ENCODE results near the gene APOL2.
A peak's percentile ranks its signal among the peaks of the same experiment; 100 is the strongest.

APOL2 gene

DNA sequence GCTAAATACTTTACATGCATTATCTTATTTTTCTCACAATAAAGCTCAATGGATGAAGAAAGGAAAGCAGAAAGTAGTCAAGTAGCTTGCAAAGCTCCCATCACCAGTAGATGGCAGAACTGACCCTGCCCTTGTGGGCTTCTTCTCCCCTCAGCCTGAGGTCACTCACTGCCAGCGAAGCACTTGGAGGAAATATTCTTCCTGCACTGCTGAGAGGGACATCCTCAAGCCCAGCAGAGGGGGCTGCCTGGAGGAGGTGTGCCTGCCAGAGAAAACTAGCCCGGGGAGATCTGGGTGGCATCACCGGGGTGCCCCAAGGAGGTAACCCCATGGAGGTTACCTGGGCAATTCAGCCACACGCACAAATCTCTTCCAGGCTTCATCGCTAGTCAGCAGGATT lies 44.4 kb downstream of the APOL2 start:
- Histone ChIP-seq H3K4me2 (ENCODE audit: low read length) (no peak overlapping the region), H3F3A (ENCODE audit: insufficient read depth, low read length) (no peaks in the 10 kb centered on the region), H3K4me3 (ENCODE audit: low read depth, low read length, poor library complexity, severe bottlenecking) (no peak overlapping the region), H4K20me1 (ENCODE audit: insufficient read depth, low read length) (no peaks in the 10 kb centered on the region), H3K79me2 (ENCODE audit: insufficient read depth, low read length) (no peaks in the 10 kb centered on the region), H3K9me2 (ENCODE audit: low read depth, low read length) (no peaks in the 10 kb centered on the region), H3K4me1 (ENCODE audit: insufficient read depth, low read length, severe bottlenecking) (peaks cover 25% of the 10 kb centered on the region), H3K36me3 (ENCODE audit: insufficient read depth, low read length) (no peaks in the 10 kb centered on the region), H3K27me3 (ENCODE audit: insufficient read depth, low read length) (no peaks in the 10 kb centered on the region), H3K9me3 (ENCODE audit: low read length) (no peaks in the 10 kb centered on the region), H2AFZ (ENCODE audit: low read length) (no peak overlapping the region), H3K27ac (ENCODE audit: low read depth, low read length, poor library complexity, severe bottlenecking) (no peak overlapping the region), H3K9ac (ENCODE audit: low read length) (no peak overlapping the region)
- TF ChIP-seq EZH2 (IDR thresholded peaks at IDR 0.05; ENCODE audit: borderline replicate concordance, low read length): no peak
- TF ChIP-seq, protein P1, sequence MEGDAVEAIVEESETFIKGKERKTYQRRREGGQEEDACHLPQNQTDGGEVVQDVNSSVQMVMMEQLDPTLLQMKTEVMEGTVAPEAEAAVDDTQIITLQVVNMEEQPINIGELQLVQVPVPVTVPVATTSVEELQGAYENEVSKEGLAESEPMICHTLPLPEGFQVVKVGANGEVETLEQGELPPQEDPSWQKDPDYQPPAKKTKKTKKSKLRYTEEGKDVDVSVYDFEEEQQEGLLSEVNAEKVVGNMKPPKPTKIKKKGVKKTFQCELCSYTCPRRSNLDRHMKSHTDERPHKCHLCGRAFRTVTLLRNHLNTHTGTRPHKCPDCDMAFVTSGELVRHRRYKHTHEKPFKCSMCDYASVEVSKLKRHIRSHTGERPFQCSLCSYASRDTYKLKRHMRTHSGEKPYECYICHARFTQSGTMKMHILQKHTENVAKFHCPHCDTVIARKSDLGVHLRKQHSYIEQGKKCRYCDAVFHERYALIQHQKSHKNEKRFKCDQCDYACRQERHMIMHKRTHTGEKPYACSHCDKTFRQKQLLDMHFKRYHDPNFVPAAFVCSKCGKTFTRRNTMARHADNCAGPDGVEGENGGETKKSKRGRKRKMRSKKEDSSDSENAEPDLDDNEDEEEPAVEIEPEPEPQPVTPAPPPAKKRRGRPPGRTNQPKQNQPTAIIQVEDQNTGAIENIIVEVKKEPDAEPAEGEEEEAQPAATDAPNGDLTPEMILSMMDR (IDR thresholded peaks at IDR 0.05; ENCODE audit: low read length): peak; percentile 71

DNA sequence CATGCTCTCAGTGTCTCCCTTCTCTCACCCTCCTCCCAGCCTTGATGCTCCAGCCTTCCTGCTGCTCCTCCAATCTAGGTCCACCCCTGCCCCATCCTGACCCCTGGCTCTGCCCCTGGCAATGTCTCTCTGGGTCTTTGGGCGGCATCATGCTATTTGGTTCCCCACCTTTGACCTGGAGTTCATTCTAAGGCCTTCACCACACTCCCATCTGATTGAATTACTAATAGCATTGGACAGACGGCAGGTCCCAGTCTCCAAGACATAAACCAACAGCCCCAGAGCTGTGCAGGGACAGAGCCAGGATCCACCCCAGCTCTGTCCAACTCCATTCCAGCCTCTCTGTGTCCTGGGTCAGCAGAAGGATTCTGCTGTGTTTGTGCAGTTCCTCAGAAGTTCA lies 44.9 kb downstream of the APOL2 start:
- Histone ChIP-seq H3F3A (ENCODE audit: insufficient read depth, low read length) (no peaks in the 10 kb centered on the region), H3K4me3 (ENCODE audit: low read depth, low read length, poor library complexity, severe bottlenecking) (no peak overlapping the region), H3K36me3 (ENCODE audit: insufficient read depth, low read length) (no peaks in the 10 kb centered on the region), H3K4me2 (ENCODE audit: low read length) (no peak overlapping the region), H3K79me2 (ENCODE audit: insufficient read depth, low read length) (no peaks in the 10 kb centered on the region), H3K9ac (ENCODE audit: low read length) (no peak overlapping the region), H3K27ac (ENCODE audit: low read depth, low read length, poor library complexity, severe bottlenecking) (no peak overlapping the region), H3K9me2 (ENCODE audit: low read depth, low read length) (no peaks in the 10 kb centered on the region), H3K4me1 (ENCODE audit: insufficient read depth, low read length, severe bottlenecking) (peaks cover 25% of the 10 kb centered on the region), H3K27me3 (ENCODE audit: insufficient read depth, low read length) (no peaks in the 10 kb centered on the region), H3K9me3 (ENCODE audit: low read length) (no peaks in the 10 kb centered on the region), H2AFZ (ENCODE audit: low read length) (no peak overlapping the region), H4K20me1 (ENCODE audit: insufficient read depth, low read length) (no peaks in the 10 kb centered on the region)
- TF ChIP-seq, protein P1 (IDR thresholded peaks at IDR 0.05; ENCODE audit: low read length): no peak
- TF ChIP-seq EZH2 (IDR thresholded peaks at IDR 0.05; ENCODE audit: borderline replicate concordance, low read length): no peak

DNA sequence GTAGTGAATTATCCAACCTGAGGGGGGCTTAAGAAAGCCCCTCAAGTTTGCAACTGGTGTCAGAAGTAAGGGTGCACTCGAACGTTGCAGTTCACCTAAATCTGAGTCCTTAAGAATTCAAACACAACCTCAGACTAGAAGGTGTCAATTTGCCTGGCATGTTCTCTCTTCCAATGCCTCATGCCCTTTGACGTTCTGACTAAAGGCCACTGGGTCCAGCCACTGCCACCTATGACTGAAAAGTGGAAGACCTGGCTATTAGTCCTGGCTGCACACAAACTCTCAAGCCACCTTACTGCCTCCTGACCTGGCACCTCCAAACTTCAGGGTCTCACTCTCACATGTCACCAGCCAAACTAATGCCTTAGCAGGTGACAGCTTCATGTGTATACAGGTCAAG lies 45.8 kb downstream of the APOL2 start:
- no peaks in the 10 kb centered on the region for H3K79me2 ChIP-seq (ENCODE audit: insufficient read depth, low read length)
- H2AFZ ChIP-seq (ENCODE audit: low read length): no peak overlapping the region
- no peaks in the 10 kb centered on the region for H3K9me3 ChIP-seq (ENCODE audit: low read length)
- H3K36me3 ChIP-seq (ENCODE audit: insufficient read depth, low read length): no peaks in the 10 kb centered on the region
- TF ChIP-seq, protein P1 (IDR thresholded peaks at IDR 0.05; ENCODE audit: low read length): no peak
- TF ChIP-seq EZH2 (IDR thresholded peaks at IDR 0.05; ENCODE audit: borderline replicate concordance, low read length): no peak
- H4K20me1 ChIP-seq (ENCODE audit: insufficient read depth, low read length): no peaks in the 10 kb centered on the region
- no peaks in the 10 kb centered on the region for H3K9me2 ChIP-seq (ENCODE audit: low read depth, low read length)
- no peak overlapping the region for H3K9ac ChIP-seq (ENCODE audit: low read length)
- H3K27ac ChIP-seq (ENCODE audit: low read depth, low read length, poor library complexity, severe bottlenecking): no peak overlapping the region
- H3K27me3 ChIP-seq (ENCODE audit: insufficient read depth, low read length): no peaks in the 10 kb centered on the region
- no peak overlapping the region for H3K4me2 ChIP-seq (ENCODE audit: low read length)
- peaks cover 23% of the 10 kb centered on the region for H3K4me1 ChIP-seq (ENCODE audit: insufficient read depth, low read length, severe bottlenecking)
- no peaks in the 10 kb centered on the region for H3F3A ChIP-seq (ENCODE audit: insufficient read depth, low read length)
- no peak overlapping the region for H3K4me3 ChIP-seq (ENCODE audit: low read depth, low read length, poor library complexity, severe bottlenecking)
